ENCODE measurements around the gene BEND3. TPM values are rescaled to one million over a fixed set of nuclear protein-coding genes. Genes with fewer than 3 reads are reported as not detected.

BEND3 gene
- total RNA-seq, 4 donors from 2014 or later = 1.3 to 2.7 (median 2.2) TPM

DNA sequence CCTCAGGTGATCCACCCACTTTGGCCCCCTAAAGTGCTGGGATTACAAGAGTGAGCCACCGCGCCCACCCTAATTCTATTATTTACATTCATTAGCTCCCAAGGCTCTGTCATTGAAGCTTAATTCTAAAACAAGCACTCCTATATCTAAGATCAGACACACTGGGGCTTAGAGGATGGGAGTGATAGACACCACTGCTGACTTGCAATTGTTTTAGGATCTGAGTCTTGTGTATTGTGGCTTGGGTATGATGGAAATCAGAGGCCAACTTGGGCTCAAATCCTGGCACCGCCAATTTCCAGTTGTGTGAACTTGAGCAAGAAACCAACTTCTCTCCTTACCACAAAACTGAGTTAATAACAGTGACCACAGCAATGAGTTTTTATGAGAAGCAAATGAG, 52.6 kb downstream of the BEND3 start:
- TF ChIP-seq EP300 (IDR thresholded peaks at IDR 0.05) (no peak), POLR2A (IDR thresholded peaks at IDR 0.05) (no peak)
- TF ChIP-seq, protein P1, sequence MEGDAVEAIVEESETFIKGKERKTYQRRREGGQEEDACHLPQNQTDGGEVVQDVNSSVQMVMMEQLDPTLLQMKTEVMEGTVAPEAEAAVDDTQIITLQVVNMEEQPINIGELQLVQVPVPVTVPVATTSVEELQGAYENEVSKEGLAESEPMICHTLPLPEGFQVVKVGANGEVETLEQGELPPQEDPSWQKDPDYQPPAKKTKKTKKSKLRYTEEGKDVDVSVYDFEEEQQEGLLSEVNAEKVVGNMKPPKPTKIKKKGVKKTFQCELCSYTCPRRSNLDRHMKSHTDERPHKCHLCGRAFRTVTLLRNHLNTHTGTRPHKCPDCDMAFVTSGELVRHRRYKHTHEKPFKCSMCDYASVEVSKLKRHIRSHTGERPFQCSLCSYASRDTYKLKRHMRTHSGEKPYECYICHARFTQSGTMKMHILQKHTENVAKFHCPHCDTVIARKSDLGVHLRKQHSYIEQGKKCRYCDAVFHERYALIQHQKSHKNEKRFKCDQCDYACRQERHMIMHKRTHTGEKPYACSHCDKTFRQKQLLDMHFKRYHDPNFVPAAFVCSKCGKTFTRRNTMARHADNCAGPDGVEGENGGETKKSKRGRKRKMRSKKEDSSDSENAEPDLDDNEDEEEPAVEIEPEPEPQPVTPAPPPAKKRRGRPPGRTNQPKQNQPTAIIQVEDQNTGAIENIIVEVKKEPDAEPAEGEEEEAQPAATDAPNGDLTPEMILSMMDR (IDR thresholded peaks at IDR 0.05) = no peak
- 94% methylated on average over 3 of the region's 3 CpGs for WGBS, 2 donors
- no peaks in the 10 kb centered on the region for H3K9me3 ChIP-seq
- H3K4me1 ChIP-seq = peaks cover 0 to 12% (median 0%) of the 10 kb centered on the region in 4 donors
- no peaks in the 10 kb centered on the region for H3K27me3 ChIP-seq
- no peak overlapping the region for H3K4me3 ChIP-seq
- H3K27ac ChIP-seq = no peak overlapping the region
- no peak for DNase-seq (ENCODE audit: low spot score in 2 of 2)
- no peaks in the 10 kb centered on the region for H3K36me3 ChIP-seq

DNA sequence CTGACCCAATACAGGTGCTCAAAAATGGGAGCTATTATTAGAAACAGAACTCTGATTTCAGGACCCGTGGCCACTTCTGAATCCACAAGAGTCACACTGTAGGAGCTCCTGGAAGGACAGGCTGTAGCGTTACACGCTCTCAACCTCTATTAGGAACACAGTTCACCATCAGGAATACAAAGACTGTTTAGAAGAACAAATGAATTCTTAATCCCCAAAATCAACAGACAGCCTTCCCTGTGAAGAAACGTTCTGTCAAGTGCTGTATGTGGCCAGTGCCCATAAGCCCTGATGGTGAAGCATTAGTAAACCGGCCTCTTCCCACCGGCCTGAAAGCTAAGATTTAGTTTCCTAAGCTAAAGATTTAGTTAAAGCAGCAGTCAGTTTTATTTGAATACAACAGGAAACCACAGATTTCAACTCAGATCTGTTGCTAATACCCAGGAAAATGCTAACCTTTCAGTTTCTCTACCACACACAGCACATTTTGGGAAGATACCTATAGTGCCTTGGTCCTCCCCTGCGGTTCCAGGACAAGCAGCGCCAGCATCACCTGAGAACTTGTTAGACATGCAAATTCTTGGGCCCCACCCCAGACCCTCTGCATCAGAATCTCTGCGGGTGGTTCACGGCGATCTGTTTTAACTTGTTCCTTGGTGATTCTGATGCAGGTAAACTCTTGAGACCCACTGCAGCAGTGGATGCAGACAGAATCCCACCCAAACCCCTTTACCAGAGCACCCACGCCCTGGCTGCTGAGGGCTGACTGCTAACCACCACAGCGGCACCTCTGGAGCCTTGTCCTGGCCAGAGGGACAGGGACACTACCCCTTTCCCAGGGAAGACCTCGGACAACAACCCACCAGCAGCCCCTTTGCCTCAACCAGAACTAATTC, 53.9 kb downstream of the BEND3 start:
- Histone ChIP-seq H3K4me3 (no peak overlapping the region), H3K27ac (no peak overlapping the region), H3K36me3 (no peaks in the 10 kb centered on the region), H3K4me1 (peaks cover 0 to 12% (median 0%) of the 10 kb centered on the region in 4 donors), H3K9me3 (no peaks in the 10 kb centered on the region), H3K27me3 (no peaks in the 10 kb centered on the region)
- DNase-seq (ENCODE audit: low spot score in 2 of 2) = no peak
- TF ChIP-seq EP300 (IDR thresholded peaks at IDR 0.05) = no peak
- TF ChIP-seq, protein P1 (IDR thresholded peaks at IDR 0.05) = no peak
- no peak for TF ChIP-seq POLR2A (IDR thresholded peaks at IDR 0.05)
- 40 to 41% methylated on average over 14 of the region's 14 CpGs for WGBS, 2 donors

DNA sequence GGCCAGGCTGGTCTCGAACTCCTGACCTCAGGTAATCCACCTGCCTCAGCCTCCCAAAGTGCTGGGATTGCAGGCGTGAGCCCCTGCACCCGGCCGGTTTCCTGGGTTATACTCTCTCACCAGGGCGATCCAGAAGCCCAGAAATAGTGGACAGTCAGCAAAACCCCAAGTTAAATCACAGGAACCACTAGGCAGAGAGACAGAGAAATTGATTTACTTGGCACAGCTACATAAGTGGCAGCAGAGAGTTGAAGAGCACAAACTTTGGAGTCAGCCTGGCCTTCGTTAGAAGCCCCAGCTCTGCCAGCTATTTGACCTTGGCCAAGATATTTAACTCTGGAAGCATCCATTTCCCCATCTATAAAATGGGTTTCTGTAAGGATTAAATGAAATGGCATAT, 54.6 kb downstream of the BEND3 start:
- no peak for DNase-seq (ENCODE audit: low spot score in 2 of 2)
- H3K27me3 ChIP-seq = no peaks in the 10 kb centered on the region
- no peaks in the 10 kb centered on the region for H3K36me3 ChIP-seq
- no peaks in the 10 kb centered on the region for H3K9me3 ChIP-seq
- no peak overlapping the region for H3K4me3 ChIP-seq
- 85 to 89% methylated on average over 6 of the region's 6 CpGs for WGBS, 2 donors
- H3K4me1 ChIP-seq = peaks cover 0 to 12% (median 0%) of the 10 kb centered on the region in 4 donors
- TF ChIP-seq POLR2A (IDR thresholded peaks at IDR 0.05) = no peak
- TF ChIP-seq, protein P1 (IDR thresholded peaks at IDR 0.05) = no peak
- TF ChIP-seq EP300 (IDR thresholded peaks at IDR 0.05) = no peak
- H3K27ac ChIP-seq = no peak overlapping the region

DNA sequence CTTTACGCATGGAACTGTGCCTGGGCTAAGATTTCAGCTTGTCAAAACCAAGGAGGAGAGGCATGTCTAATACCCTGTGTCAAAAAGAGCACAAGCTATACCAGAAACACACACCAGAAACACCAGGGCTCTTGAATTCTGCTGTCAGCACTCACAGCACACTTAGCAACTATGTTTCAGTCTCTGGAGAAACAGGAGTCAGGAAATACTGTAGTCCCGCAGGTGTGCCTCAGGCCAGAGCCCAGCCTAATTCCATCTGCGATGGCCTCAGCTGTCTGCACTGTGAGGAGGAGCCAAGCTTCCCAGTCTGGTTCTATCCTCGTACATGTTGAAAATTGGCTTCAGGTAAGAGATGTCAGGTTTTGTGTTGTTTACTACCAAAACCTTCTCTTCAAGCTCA, 55.7 kb downstream of the BEND3 start:
- no peak for DNase-seq (ENCODE audit: low spot score in 2 of 2)
- Histone ChIP-seq H3K4me3 (no peak overlapping the region), H3K9me3 (no peaks in the 10 kb centered on the region), H3K36me3 (no peaks in the 10 kb centered on the region), H3K27me3 (no peaks in the 10 kb centered on the region), H3K27ac (no peak overlapping the region), H3K4me1 (peaks cover 0 to 4% (median 0%) of the 10 kb centered on the region in 4 donors)
- no peak for TF ChIP-seq POLR2A (IDR thresholded peaks at IDR 0.05)
- no peak for TF ChIP-seq EP300 (IDR thresholded peaks at IDR 0.05)
- WGBS, 2 donors = 83 to 89% methylated on average over 4 of the region's 4 CpGs

DNA sequence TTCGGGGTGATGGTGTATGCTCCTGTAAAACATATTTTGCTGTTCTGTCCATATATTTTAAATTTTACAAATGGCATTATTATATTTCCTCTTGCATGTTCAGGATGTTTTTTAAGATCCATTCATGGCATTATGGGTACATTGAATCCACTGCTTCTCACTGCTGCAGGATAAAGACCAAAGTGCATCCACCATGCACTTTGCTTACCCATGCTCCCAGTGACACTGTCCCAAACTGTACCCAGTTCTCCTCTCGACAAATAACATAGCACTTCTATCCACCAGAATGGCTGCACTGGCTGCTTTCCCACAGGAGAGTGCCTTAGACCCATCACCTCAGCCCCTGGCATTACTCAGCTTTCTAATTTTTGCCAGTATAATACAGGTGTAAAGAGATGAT, 57.6 kb downstream of the BEND3 start:
- H3K9me3 ChIP-seq = no peaks in the 10 kb centered on the region
- TF ChIP-seq EP300 (IDR thresholded peaks at IDR 0.05) = no peak
- TF ChIP-seq POLR2A (IDR thresholded peaks at IDR 0.05) = no peak
- TF ChIP-seq, protein P1 (IDR thresholded peaks at IDR 0.05) = no peak
- H3K36me3 ChIP-seq = no peaks in the 10 kb centered on the region
- DNase-seq (ENCODE audit: low spot score in 2 of 2) = no peak
- 92 to 96% methylated on average over 2 of the region's 2 CpGs for WGBS, 2 donors
- H3K27me3 ChIP-seq = no peaks in the 10 kb centered on the region
- H3K4me1 ChIP-seq = no peaks in the 10 kb centered on the region
- H3K27ac ChIP-seq = no peak overlapping the region
- H3K4me3 ChIP-seq = no peak overlapping the region
